A549 treated with Mapracorat at 1 μM for 4 hours (cell line): ENCODE results near the gene FAT3. TPM values are rescaled to one million over a fixed set of nuclear protein-coding genes. Genes with fewer than 3 reads are reported as not detected.

Experiments
- total RNA-seq: library from RNA; stranded (reverse); fragments of 200-300 nt; extraction: Qiagen RNA extraction; gene quantifications from 5 replicates; pipeline ENCODE4 v1.2.3, GENCODE V29; 2022

The FAT3 gene
- 0.19 to 0.62 TPM (median 0.26 TPM) in 5 replicates for total RNA-seq

GRCh38 chr11:92224407-92225124, at the start of gene FAT3:
Gene FAT3, plus strand, starts transcription at chr11:92224818. Its CDS starts 127,295 bp downstream, at chr11:92352113.

